Keratinocyte (primary cell): ENCODE measurements around the gene MCUB.

Experiments used
- CTCF ChIP-seq, 3 experiments: IDR thresholded peaks in 1 of 3; conservative IDR thresholded peaks in 1 of 3; optimal IDR thresholded peaks in 1 of 3; 2 replicates in 2 of 3; 3 replicates in 1 of 3; pipeline versions ENCODE3 to v1.5.1; 2011; ENCODE audit warnings: low read length in 3 of 3, mild to moderate bottlenecking in 3 of 3, moderate library complexity in 2 of 3, control low read depth in 1 of 3, inconsistent platforms in 1 of 3; ENCODE audit not compliant: insufficient read depth in 2 of 3; ENCODE audit errors: extremely low read depth in 1 of 3
- EZH2 ChIP-seq: IDR thresholded peaks from one replicate; pipeline ENCODE4 v1.6.1; 2012; ENCODE audit warnings: inconsistent platforms, mild to moderate bottlenecking, low read length, moderate library complexity

- TF ChIP-seq CTCF (optimal IDR thresholded peaks at IDR 0.05 in 1 of 3, IDR thresholded peaks at IDR 0.05 in 1 of 3, conservative IDR thresholded peaks at IDR 0.05 in 1 of 3; ENCODE audit: extremely low read depth in 1 of 3, insufficient read depth in 2 of 3, low read length in 3 of 3) (no peak), EZH2 (no peak)
Measured at GRCh38 chr4:109719604-109720003, 159.6 kb downstream of the MCUB start.
